HUES64 (cell line): ENCODE results near the gene RAB36.

ENCODE experiments used
- H3K27ac ChIP-seq: 2 replicates; pipeline ENCODE4 v1.7.0; 2013; ENCODE audit warnings: low read depth, low read length, inconsistent platforms
- H3K27me3 ChIP-seq: 2 replicates; pipeline ENCODE4 v1.6.1; 2013; ENCODE audit warnings: mild to moderate bottlenecking, low read length; ENCODE audit not compliant: insufficient read depth
- H3K36me3 ChIP-seq: 2 replicates; pipeline ENCODE4 v1.6.1; 2013; ENCODE audit warnings: mild to moderate bottlenecking, low read length; ENCODE audit not compliant: insufficient read depth
- H3K4me1 ChIP-seq: 2 replicates; pipeline ENCODE4 v1.6.1; 2013; ENCODE audit warnings: mild to moderate bottlenecking, low read length, moderate library complexity; ENCODE audit not compliant: insufficient read depth
- H3K4me3 ChIP-seq: 2 replicates; pipeline ENCODE4 v1.5.1; 2013; ENCODE audit warnings: mild to moderate bottlenecking, low read length, moderate library complexity
- H3K9ac ChIP-seq: 2 replicates; pipeline ENCODE4 v1.6.1; 2013; ENCODE audit warnings: mild to moderate bottlenecking, low read depth, low read length
- H3K9me3 ChIP-seq: 2 replicates; pipeline ENCODE4 v1.6.1; 2013; ENCODE audit warnings: low read depth, low read length; ENCODE audit not compliant: insufficient read depth
- WGBS: fragments of 150-250, 120-280 bp; methylation state at CpG from one replicate; pipeline ENCODE4 v1.1.7; 2013; ENCODE audit warnings: missing lambda C conversion rate; 5-methylcytosine and 5-hydroxymethylcytosine counted together

The RAB36 gene

GRCh38 chr22:23192558-23192957 is 47.3 kb downstream of the RAB36 start:
- Histone ChIP-seq H3K9ac (no peak overlapping the region), H3K4me3 (no peak overlapping the region), H3K4me1 (peaks cover 20% of the 10 kb centered on the region), H3K27me3 (no peaks in the 10 kb centered on the region), H3K36me3 (peaks cover 8% of the 10 kb centered on the region; the same call in 1 of the 2 replicates), H3K27ac (no peak overlapping the region), H3K9me3 (no peaks in the 10 kb centered on the region)
- 95% methylated on average over 4 of the region's 4 CpGs for WGBS

GRCh38 chr22:23193196-23193827 is 48.0 kb downstream of the RAB36 start:
- no peaks in the 10 kb centered on the region for H3K27me3 ChIP-seq
- H3K36me3 ChIP-seq = 0 out of 2 replicates have a peak, but pooled peaks cover under 1% of the 10 kb centered on the region
- no peak overlapping the region for H3K4me3 ChIP-seq
- no peak overlapping the region for H3K27ac ChIP-seq
- 97% methylated on average over 5 of the region's 5 CpGs for WGBS
- peaks cover 12% of the 10 kb centered on the region for H3K4me1 ChIP-seq
- no peaks in the 10 kb centered on the region for H3K9me3 ChIP-seq
- H3K9ac ChIP-seq = no peak overlapping the region

GRCh38 chr22:23193882-23194281 is 48.6 kb downstream of the RAB36 start:
- H3K4me1 ChIP-seq = peaks cover 9% of the 10 kb centered on the region; the same call in 1 of the 2 replicates

GRCh38 chr22:23196165-23196564 is 50.9 kb downstream of the RAB36 start:
- H3K27ac ChIP-seq = no peak overlapping the region
- H3K4me1 ChIP-seq = peaks cover 15% of the 10 kb centered on the region; the same call in 1 of the 2 replicates
- no peaks in the 10 kb centered on the region for H3K36me3 ChIP-seq
- 89% methylated on average over 11 of the region's 11 CpGs for WGBS
- H3K9me3 ChIP-seq = no peaks in the 10 kb centered on the region
- no peak overlapping the region for H3K9ac ChIP-seq
- H3K4me3 ChIP-seq = no peak overlapping the region
- H3K27me3 ChIP-seq = no peaks in the 10 kb centered on the region

More at GRCh38 chr22:23193882-23194281, 48.6 kb downstream of the RAB36 start:
- no peak overlapping the region for H3K4me3 ChIP-seq
- 95% methylated on average over 5 of the region's 5 CpGs for WGBS
- H3K36me3 ChIP-seq = no peaks in the 10 kb centered on the region
- no peaks in the 10 kb centered on the region for H3K9me3 ChIP-seq
- H3K27me3 ChIP-seq = no peaks in the 10 kb centered on the region
- no peak overlapping the region for H3K27ac ChIP-seq
- no peak overlapping the region for H3K9ac ChIP-seq

GRCh38 chr22:23197836-23198235 is 52.6 kb downstream of the RAB36 start:
- H3K36me3 ChIP-seq = peaks cover under 1% of the 10 kb centered on the region; the same call in 1 of the 2 replicates
- H3K4me1 ChIP-seq = 0 out of 2 replicates have a peak, but pooled peaks cover 6% of the 10 kb centered on the region
- no peaks in the 10 kb centered on the region for H3K27me3 ChIP-seq
- H3K9me3 ChIP-seq = no peaks in the 10 kb centered on the region
- no peak overlapping the region for H3K4me3 ChIP-seq
- WGBS = 93% methylated on average over 8 of the region's 8 CpGs
- no peak overlapping the region for H3K9ac ChIP-seq
- H3K27ac ChIP-seq = no peak overlapping the region

GRCh38 chr22:23199159-23199558 is 53.9 kb downstream of the RAB36 start:
- H3K27ac ChIP-seq = 0 out of 2 replicates have a peak overlapping the region, but pooled peaks have one; percentile 21
- no peak overlapping the region for H3K9ac ChIP-seq
- WGBS = 67% methylated on average over 8 of the region's 8 CpGs
- H3K4me1 ChIP-seq = peaks cover 7% of the 10 kb centered on the region; the same call in 1 of the 2 replicates
- H3K9me3 ChIP-seq = no peaks in the 10 kb centered on the region
- H3K27me3 ChIP-seq = no peaks in the 10 kb centered on the region
- H3K36me3 ChIP-seq = peaks cover 12% of the 10 kb centered on the region
- no peak overlapping the region for H3K4me3 ChIP-seq

GRCh38 chr22:23200898-23201297 is 55.6 kb downstream of the RAB36 start:
- Histone ChIP-seq H3K9me3 (no peaks in the 10 kb centered on the region), H3K4me3 (no peak overlapping the region), H3K27me3 (no peaks in the 10 kb centered on the region), H3K27ac (no peak overlapping the region), H3K9ac (no peak overlapping the region), H3K4me1 (peaks cover 11% of the 10 kb centered on the region; the same call in 1 of the 2 replicates), H3K36me3 (peaks cover 12% of the 10 kb centered on the region)
- WGBS = 94% methylated on average over 5 of the region's 5 CpGs

- Histone ChIP-seq H3K36me3 (peaks cover 12% of the 10 kb centered on the region), H3K27me3 (no peaks in the 10 kb centered on the region), H3K4me3 (no peak overlapping the region), H3K9me3 (no peaks in the 10 kb centered on the region), H3K9ac (no peak overlapping the region), H3K4me1 (peaks cover 11% of the 10 kb centered on the region; the same call in 1 of the 2 replicates), H3K27ac (no peak overlapping the region)
- WGBS = 90% methylated on average over 4 of the region's 4 CpGs
Measured at GRCh38 chr22:23202812-23203451, 57.7 kb downstream of the RAB36 start.

GRCh38 chr22:23203452-23204124 is 58.3 kb downstream of the RAB36 start:
- 92% methylated on average over 7 of the region's 7 CpGs for WGBS
- Histone ChIP-seq H3K27me3 (no peaks in the 10 kb centered on the region), H3K4me1 (peaks cover 11% of the 10 kb centered on the region; the same call in 1 of the 2 replicates), H3K9me3 (no peaks in the 10 kb centered on the region), H3K4me3 (no peak overlapping the region), H3K27ac (no peak overlapping the region), H3K36me3 (peaks cover 12% of the 10 kb centered on the region), H3K9ac (no peak overlapping the region; the same call in 1 of the 2 replicates)

- peaks cover 12% of the 10 kb centered on the region for H3K36me3 ChIP-seq
- H3K9me3 ChIP-seq = no peaks in the 10 kb centered on the region
- H3K4me3 ChIP-seq = no peak overlapping the region
- H3K9ac ChIP-seq = no peak overlapping the region
- H3K27me3 ChIP-seq = no peaks in the 10 kb centered on the region
- peaks cover 8% of the 10 kb centered on the region; the same call in 1 of the 2 replicates for H3K4me1 ChIP-seq
- H3K27ac ChIP-seq = no peak overlapping the region
- WGBS = 95% methylated on average over 11 of the region's 11 CpGs
Measured at GRCh38 chr22:23204125-23204488, 58.8 kb downstream of the RAB36 start.
